Immature natural killer cell (primary cell): ENCODE results near the gene MUSK. TPM values are rescaled to one million over a fixed set of nuclear protein-coding genes. Genes with fewer than 3 reads are reported as not detected.

Source experiments
- DNase-seq, 3 donors: peaks; one replicate each; pipeline ENCODE4 v3.0.0; 2022; ENCODE audit warnings: mixed read lengths in 1 of 3
- H3K27ac Mint-ChIP-seq, 6 donors: one replicate each; pipeline ENCODE4 v1.8.0; 2020; ENCODE audit warnings: mixed read lengths in 6 of 6, mild to moderate bottlenecking in 5 of 6, inconsistent platforms in 4 of 6, moderate library complexity in 3 of 6
- H3K27me3 Mint-ChIP-seq, 3 donors: one replicate each; pipeline ENCODE4 v1.8.0; 2020 to 2021; ENCODE audit warnings: low read depth in 3 of 3, mild to moderate bottlenecking in 3 of 3, mixed read lengths in 3 of 3, moderate library complexity in 3 of 3, inconsistent platforms in 1 of 3
- H3K36me3 Mint-ChIP-seq, 3 donors: one replicate each; pipeline ENCODE4 v1.8.0; 2020; ENCODE audit warnings: mixed read lengths in 3 of 3, inconsistent platforms in 2 of 3, mild to moderate bottlenecking in 2 of 3
- H3K4me1 Mint-ChIP-seq, 2 donors: one replicate each; pipeline ENCODE4 v1.8.0; 2020; ENCODE audit warnings: inconsistent platforms in 2 of 2, mild to moderate bottlenecking in 2 of 2, mixed read lengths in 2 of 2, moderate library complexity in 1 of 2
- H3K4me3 Mint-ChIP-seq, 5 donors: one replicate each; pipeline ENCODE4 v1.8.0; 2020; ENCODE audit warnings: mild to moderate bottlenecking in 5 of 5, mixed read lengths in 5 of 5, inconsistent platforms in 3 of 5, moderate library complexity in 3 of 5
- H3K9me3 Mint-ChIP-seq, 6 donors: one replicate each; pipeline ENCODE4 v1.8.0; 2020; ENCODE audit warnings: mild to moderate bottlenecking in 6 of 6, mixed read lengths in 6 of 6, inconsistent platforms in 4 of 6, moderate library complexity in 3 of 6
- polyA plus RNA-seq, 3 donors: library from polyadenylated mRNA; unstranded; fragments of 300-500 nt; fragmentation: Illumina TruSeq; gene quantifications; one replicate each; pipeline ENCODE4 v1.2.3, GENCODE V29; 2021

Gene MUSK
- polyA plus RNA-seq, 3 donors from 2014 or later, result not detected

GRCh38 chr9:110712955-110713354 lies 44.4 kb downstream of the MUSK start:
- peaks cover 0 to 3% (median 0%) of the 10 kb centered on the region in 3 donors for H3K36me3 Mint-ChIP-seq
- H3K27ac Mint-ChIP-seq, result no peak overlapping the region
- no peaks in the 10 kb centered on the region for H3K4me1 Mint-ChIP-seq
- peaks cover 5 to 19% (median 7%) of the 10 kb centered on the region in 6 donors for H3K9me3 Mint-ChIP-seq
- DNase-seq, result no peak
- H3K27me3 Mint-ChIP-seq, result peaks cover 0 to 2% (median 0%) of the 10 kb centered on the region in 3 donors
- H3K4me3 Mint-ChIP-seq, result no peak overlapping the region

- Mint-ChIP-seq H3K27me3 (peaks cover 0 to 2% (median 0%) of the 10 kb centered on the region in 3 donors), H3K27ac (no peak overlapping the region), H3K4me1 (no peaks in the 10 kb centered on the region), H3K9me3 (peaks cover 8 to 24% (median 11%) of the 10 kb centered on the region in 6 donors), H3K4me3 (no peak overlapping the region), H3K36me3 (peaks cover 0 to 3% (median 0%) of the 10 kb centered on the region in 3 donors)
- no peak for DNase-seq
Measured at GRCh38 chr9:110714314-110714713, 45.7 kb downstream of the MUSK start.

GRCh38 chr9:110728058-110728457 lies 59.5 kb downstream of the MUSK start:
- Mint-ChIP-seq H3K4me1 (no peaks in the 10 kb centered on the region), H3K27ac (no peak overlapping the region), H3K27me3 (peaks cover 0 to 3% (median 0%) of the 10 kb centered on the region in 3 donors), H3K36me3 (no peaks in the 10 kb centered on the region), H3K9me3 (peaks cover 5 to 29% (median 8%) of the 10 kb centered on the region in 6 donors), H3K4me3 (no peak overlapping the region)
- DNase-seq, result no peak

- H3K4me1 Mint-ChIP-seq, result no peaks in the 10 kb centered on the region
- no peak overlapping the region for H3K27ac Mint-ChIP-seq
- H3K4me3 Mint-ChIP-seq, result no peak overlapping the region
- peaks cover 0 to 3% (median 0%) of the 10 kb centered on the region in 3 donors for H3K27me3 Mint-ChIP-seq
- peaks cover 2 to 38% (median 10%) of the 10 kb centered on the region in 6 donors for H3K9me3 Mint-ChIP-seq
- H3K36me3 Mint-ChIP-seq, result no peaks in the 10 kb centered on the region
- no peak for DNase-seq
Measured at GRCh38 chr9:110729641-110730040, 61.0 kb downstream of the MUSK start.

GRCh38 chr9:110731437-110732028 lies 62.9 kb downstream of the MUSK start:
- H3K36me3 Mint-ChIP-seq, result no peaks in the 10 kb centered on the region
- H3K27me3 Mint-ChIP-seq, result peaks cover 0 to 3% (median 0%) of the 10 kb centered on the region in 3 donors
- no peak overlapping the region for H3K27ac Mint-ChIP-seq
- no peak for DNase-seq
- H3K9me3 Mint-ChIP-seq, result peaks cover 0 to 48% (median 12%) of the 10 kb centered on the region in 6 donors
- no peaks in the 10 kb centered on the region for H3K4me1 Mint-ChIP-seq
- no peak overlapping the region for H3K4me3 Mint-ChIP-seq

GRCh38 chr9:110738982-110739381 lies 70.4 kb downstream of the MUSK start:
- no peak overlapping the region for H3K27ac Mint-ChIP-seq
- H3K27me3 Mint-ChIP-seq, result no peaks in the 10 kb centered on the region
- DNase-seq, result no peak
- no peak overlapping the region for H3K4me3 Mint-ChIP-seq
- no peaks in the 10 kb centered on the region for H3K4me1 Mint-ChIP-seq
- H3K9me3 Mint-ChIP-seq, result peaks cover 0 to 37% (median under 1%) of the 10 kb centered on the region in 6 donors
- H3K36me3 Mint-ChIP-seq, result no peaks in the 10 kb centered on the region

GRCh38 chr9:110742741-110743371 lies 74.3 kb downstream of the MUSK start:
- no peaks in the 10 kb centered on the region for H3K27me3 Mint-ChIP-seq
- H3K4me1 Mint-ChIP-seq, result no peaks in the 10 kb centered on the region
- no peak overlapping the region for H3K27ac Mint-ChIP-seq
- no peaks in the 10 kb centered on the region for H3K36me3 Mint-ChIP-seq
- peaks cover 0 to 15% (median 5%) of the 10 kb centered on the region in 6 donors for H3K9me3 Mint-ChIP-seq
- H3K4me3 Mint-ChIP-seq, result no peak overlapping the region
- no peak for DNase-seq

- H3K27ac Mint-ChIP-seq, result no peak overlapping the region
Measured at GRCh38 chr9:110744715-110745384, 76.3 kb downstream of the MUSK start.

GRCh38 chr9:110745676-110746075 lies 77.1 kb downstream of the MUSK start:
- H3K27ac Mint-ChIP-seq, result no peak overlapping the region
- DNase-seq, result no peak
- no peaks in the 10 kb centered on the region for H3K36me3 Mint-ChIP-seq
- H3K4me3 Mint-ChIP-seq, result no peak overlapping the region
- no peaks in the 10 kb centered on the region for H3K4me1 Mint-ChIP-seq
- H3K9me3 Mint-ChIP-seq, result peaks cover 0 to 10% (median 7%) of the 10 kb centered on the region in 6 donors
- peaks cover 0 to 2% (median 0%) of the 10 kb centered on the region in 3 donors for H3K27me3 Mint-ChIP-seq

More at GRCh38 chr9:110744715-110745384, 76.3 kb downstream of the MUSK start:
- H3K27me3 Mint-ChIP-seq, result no peaks in the 10 kb centered on the region
- H3K36me3 Mint-ChIP-seq, result no peaks in the 10 kb centered on the region
- no peak overlapping the region for H3K4me3 Mint-ChIP-seq
- no peaks in the 10 kb centered on the region for H3K4me1 Mint-ChIP-seq
- no peak for DNase-seq
- peaks cover 0 to 12% (median 6%) of the 10 kb centered on the region in 6 donors for H3K9me3 Mint-ChIP-seq

- DNase-seq, result no peak
- Mint-ChIP-seq H3K4me1 (no peaks in the 10 kb centered on the region), H3K4me3 (no peak overlapping the region), H3K9me3 (peaks cover 0 to 10% (median 7%) of the 10 kb centered on the region in 6 donors), H3K36me3 (no peaks in the 10 kb centered on the region), H3K27me3 (peaks cover 0 to 2% (median 0%) of the 10 kb centered on the region in 3 donors), H3K27ac (no peak overlapping the region)
Measured at GRCh38 chr9:110746211-110746930, 77.8 kb downstream of the MUSK start.

GRCh38 chr9:110748251-110748893 lies 79.8 kb downstream of the MUSK start:
- no peak overlapping the region for H3K4me3 Mint-ChIP-seq
- H3K4me1 Mint-ChIP-seq, result no peaks in the 10 kb centered on the region
- peaks cover 0 to 16% (median 8%) of the 10 kb centered on the region in 6 donors for H3K9me3 Mint-ChIP-seq
- no peak overlapping the region for H3K27ac Mint-ChIP-seq
- no peak for DNase-seq
- no peaks in the 10 kb centered on the region for H3K36me3 Mint-ChIP-seq
- peaks cover 0 to 2% (median under 1%) of the 10 kb centered on the region in 3 donors for H3K27me3 Mint-ChIP-seq

GRCh38 chr9:110750272-110750671 lies 81.7 kb downstream of the MUSK start:
- H3K27me3 Mint-ChIP-seq, result peaks cover 0 to 2% (median 2%) of the 10 kb centered on the region in 3 donors
- H3K36me3 Mint-ChIP-seq, result no peaks in the 10 kb centered on the region
- H3K27ac Mint-ChIP-seq, result no peak overlapping the region
- H3K4me3 Mint-ChIP-seq, result no peak overlapping the region
- DNase-seq, result no peak
- H3K9me3 Mint-ChIP-seq, result peaks cover 0 to 20% (median 8%) of the 10 kb centered on the region in 6 donors
- no peaks in the 10 kb centered on the region for H3K4me1 Mint-ChIP-seq

GRCh38 chr9:110751971-110752370 lies 83.4 kb downstream of the MUSK start:
- Mint-ChIP-seq H3K4me3 (no peak overlapping the region), H3K4me1 (no peaks in the 10 kb centered on the region), H3K27ac (no peak overlapping the region), H3K36me3 (no peaks in the 10 kb centered on the region), H3K9me3 (peaks cover 2 to 25% (median 9%) of the 10 kb centered on the region in 6 donors), H3K27me3 (peaks cover 0 to 2% (median 2%) of the 10 kb centered on the region in 3 donors)
- DNase-seq, result no peak
